Gastrocnemius medialis (tissue), 4 donors: ENCODE results near the gene PTH2R. TPM values are rescaled to one million over a fixed set of nuclear protein-coding genes. Genes with fewer than 3 reads are reported as not detected.

Source experiments
- ATAC-seq, 2 donors: fragments of 150-250 bp; one replicate each; pipeline ENCODE4 v1.9.1; 2016
- DNase-seq, 2 donors: peaks; one replicate each; pipeline ENCODE4 v3.0.0-alpha.2; 2019
- H3K27ac ChIP-seq, 4 donors: fragments of 200-600 bp; sonication (generic); 1 replicate in 1 of 4; 2 replicates in 3 of 4; pipeline ENCODE4 v1.5.1; 2016 to 2018; ENCODE audit warnings: mild to moderate bottlenecking in 2 of 4, moderate library complexity in 1 of 4
- H3K27me3 ChIP-seq, 3 donors: fragments of 200-600 bp; sonication (generic) in 2 of 3; 1 replicate in 1 of 3; 2 replicates in 2 of 3; pipeline versions ENCODE4 v1.5.1 to v1.6.0; 2016 to 2019; ENCODE audit warnings: mild to moderate bottlenecking in 1 of 3, moderate library complexity in 1 of 3
- H3K36me3 ChIP-seq, 2 donors: fragments of 200-600 bp; sonication (generic) in 1 of 2; one replicate each; pipeline ENCODE4 v1.5.1; 2017 to 2018
- H3K4me1 ChIP-seq, 2 donors: fragments of 200-600 bp; sonication (generic) in 1 of 2; one replicate each; pipeline ENCODE4 v1.5.1; 2016 to 2017; ENCODE audit warnings: mild to moderate bottlenecking in 2 of 2
- H3K4me3 ChIP-seq, 4 donors: fragments of 200-600 bp; sonication (generic) in 3 of 4; 1 replicate in 1 of 4; 2 replicates in 3 of 4; pipeline ENCODE4 v1.5.1; 2016 to 2019; ENCODE audit warnings: mild to moderate bottlenecking in 2 of 4
- H3K9me3 ChIP-seq, 3 donors: fragments of 200-600 bp; sonication (generic) in 2 of 3; 1 replicate in 1 of 3; 2 replicates in 2 of 3; pipeline ENCODE4 v1.5.1; 2016 to 2019
- POLR2A ChIP-seq, 2 donors: fragments of 450-650 bp; IDR thresholded peaks; one replicate each; pipeline ENCODE4 v1.6.1; 2017; ENCODE audit warnings: antibody characterized with exemption in 2 of 2, mild to moderate bottlenecking in 2 of 2, moderate library complexity in 2 of 2
- in situ Hi-C, 4 donors: fragments of 200-750 bp; cut with MboI; loops; one replicate each; pipeline versions ENCODE4 v1.15.0 to v1.8.0; 2017; ENCODE audit warnings: low sequenced_read_pairs in 4 of 4
- intact Hi-C: fragments of 100-400 bp; cut with DNase I; formaldehyde crosslinking; loops from one replicate; pipeline ENCODE4 v1.15.1; 2023; ENCODE audit warnings: low total_unique reads
- total RNA-seq, 4 donors: library from RNA; depleted of rRNA; stranded (reverse); fragments of >200 nt; gene quantifications; one replicate each; pipeline versions ENCODE4 v1.1.0 to v1.2.3, GENCODE V29; 2016
- TF ChIP-seq, protein P1 (sequence below), 5 experiments: fragments of 450-650 bp in 3 of 5; fragments of 200-600 bp in 2 of 5; sonication (generic) in 2 of 5; IDR thresholded peaks in 4 of 5; conservative IDR thresholded peaks in 1 of 5; 1 replicate in 4 of 5; 2 replicates in 1 of 5; pipeline ENCODE4 v1.5.1; 2016 to 2019; ENCODE audit warnings: antibody characterized with exemption in 5 of 5, mild to moderate bottlenecking in 3 of 5, moderate library complexity in 3 of 5

The PTH2R gene, protein sequence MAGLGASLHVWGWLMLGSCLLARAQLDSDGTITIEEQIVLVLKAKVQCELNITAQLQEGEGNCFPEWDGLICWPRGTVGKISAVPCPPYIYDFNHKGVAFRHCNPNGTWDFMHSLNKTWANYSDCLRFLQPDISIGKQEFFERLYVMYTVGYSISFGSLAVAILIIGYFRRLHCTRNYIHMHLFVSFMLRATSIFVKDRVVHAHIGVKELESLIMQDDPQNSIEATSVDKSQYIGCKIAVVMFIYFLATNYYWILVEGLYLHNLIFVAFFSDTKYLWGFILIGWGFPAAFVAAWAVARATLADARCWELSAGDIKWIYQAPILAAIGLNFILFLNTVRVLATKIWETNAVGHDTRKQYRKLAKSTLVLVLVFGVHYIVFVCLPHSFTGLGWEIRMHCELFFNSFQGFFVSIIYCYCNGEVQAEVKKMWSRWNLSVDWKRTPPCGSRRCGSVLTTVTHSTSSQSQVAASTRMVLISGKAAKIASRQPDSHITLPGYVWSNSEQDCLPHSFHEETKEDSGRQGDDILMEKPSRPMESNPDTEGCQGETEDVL
- not detected for total RNA-seq

DNA sequence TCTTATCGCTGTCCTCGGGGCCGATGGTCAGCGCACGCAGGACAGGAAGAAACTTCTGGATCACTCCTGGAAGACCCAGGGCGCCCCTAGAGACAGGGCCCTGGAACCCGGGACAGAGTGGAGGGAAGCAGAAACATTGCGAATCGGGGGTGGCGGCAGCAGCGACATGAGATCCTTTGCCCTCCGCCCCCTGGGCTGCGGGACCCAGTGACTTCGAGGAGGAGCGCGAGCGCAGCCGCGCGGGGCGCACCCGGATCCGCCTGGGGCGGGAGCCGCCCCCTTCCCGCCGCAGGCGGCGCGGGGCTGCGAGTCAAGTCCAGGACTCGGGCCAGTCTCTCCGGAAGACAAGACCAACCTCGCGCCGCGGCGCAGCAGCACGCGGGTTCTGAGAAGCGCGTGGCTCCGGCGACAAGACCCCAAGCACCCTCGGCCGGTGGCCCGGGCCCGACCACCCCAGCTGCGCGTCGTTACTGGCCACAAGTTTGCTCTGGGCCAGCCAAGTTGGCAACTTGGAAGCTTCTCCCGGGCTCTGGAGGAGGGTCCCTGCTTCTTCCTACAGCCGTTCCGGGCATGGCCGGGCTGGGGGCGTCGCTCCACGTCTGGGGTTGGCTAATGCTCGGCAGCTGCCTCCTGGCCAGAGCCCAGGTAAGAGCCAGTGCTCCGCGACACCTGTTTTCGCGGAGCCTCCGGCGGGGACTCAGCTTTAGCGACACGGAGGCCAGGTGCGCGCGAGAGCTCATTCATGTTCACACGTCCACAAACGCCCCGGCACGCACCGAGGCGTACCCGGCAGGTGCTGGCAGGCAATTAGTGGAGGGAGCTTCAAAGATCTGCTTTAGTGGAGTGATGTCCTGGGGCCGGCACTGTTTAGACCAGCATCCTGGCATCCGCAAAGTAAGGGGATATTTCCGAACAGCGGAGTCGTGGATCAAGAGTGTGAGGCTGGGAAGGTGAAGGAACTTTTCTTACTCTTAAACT, at the start of gene PTH2R:
Gene PTH2R, plus strand, starts transcription at position 319 of the 978 bp plus-strand sequence. Its CDS starts 252 bp downstream, at position 571.
- in situ Hi-C loops = no loop called here
- Histone ChIP-seq H3K4me3 (peak within 1 kb of the TSS in 3 of 4 donors; percentile 8 to 49 (median 13)), H3K9me3 (no peaks in the 10 kb centered on the region), H3K27me3 (peaks cover 20 to 38% (median 21%) of the 10 kb centered on the region in 3 donors), H3K4me1 (no peaks in the 10 kb centered on the region), H3K36me3 (no peaks in the 10 kb centered on the region), H3K27ac (no peak within 1 kb of the TSS)
- ATAC-seq (no peak), DNase-seq (no peak)
- no peak for TF ChIP-seq POLR2A (IDR thresholded peaks at IDR 0.05)
- TF ChIP-seq, protein P1, sequence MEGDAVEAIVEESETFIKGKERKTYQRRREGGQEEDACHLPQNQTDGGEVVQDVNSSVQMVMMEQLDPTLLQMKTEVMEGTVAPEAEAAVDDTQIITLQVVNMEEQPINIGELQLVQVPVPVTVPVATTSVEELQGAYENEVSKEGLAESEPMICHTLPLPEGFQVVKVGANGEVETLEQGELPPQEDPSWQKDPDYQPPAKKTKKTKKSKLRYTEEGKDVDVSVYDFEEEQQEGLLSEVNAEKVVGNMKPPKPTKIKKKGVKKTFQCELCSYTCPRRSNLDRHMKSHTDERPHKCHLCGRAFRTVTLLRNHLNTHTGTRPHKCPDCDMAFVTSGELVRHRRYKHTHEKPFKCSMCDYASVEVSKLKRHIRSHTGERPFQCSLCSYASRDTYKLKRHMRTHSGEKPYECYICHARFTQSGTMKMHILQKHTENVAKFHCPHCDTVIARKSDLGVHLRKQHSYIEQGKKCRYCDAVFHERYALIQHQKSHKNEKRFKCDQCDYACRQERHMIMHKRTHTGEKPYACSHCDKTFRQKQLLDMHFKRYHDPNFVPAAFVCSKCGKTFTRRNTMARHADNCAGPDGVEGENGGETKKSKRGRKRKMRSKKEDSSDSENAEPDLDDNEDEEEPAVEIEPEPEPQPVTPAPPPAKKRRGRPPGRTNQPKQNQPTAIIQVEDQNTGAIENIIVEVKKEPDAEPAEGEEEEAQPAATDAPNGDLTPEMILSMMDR (IDR thresholded peaks at IDR 0.05 in 4 of 5, conservative IDR thresholded peaks at IDR 0.05 in 1 of 5) = no peak
- intact Hi-C loops = no loop called here

DNA sequence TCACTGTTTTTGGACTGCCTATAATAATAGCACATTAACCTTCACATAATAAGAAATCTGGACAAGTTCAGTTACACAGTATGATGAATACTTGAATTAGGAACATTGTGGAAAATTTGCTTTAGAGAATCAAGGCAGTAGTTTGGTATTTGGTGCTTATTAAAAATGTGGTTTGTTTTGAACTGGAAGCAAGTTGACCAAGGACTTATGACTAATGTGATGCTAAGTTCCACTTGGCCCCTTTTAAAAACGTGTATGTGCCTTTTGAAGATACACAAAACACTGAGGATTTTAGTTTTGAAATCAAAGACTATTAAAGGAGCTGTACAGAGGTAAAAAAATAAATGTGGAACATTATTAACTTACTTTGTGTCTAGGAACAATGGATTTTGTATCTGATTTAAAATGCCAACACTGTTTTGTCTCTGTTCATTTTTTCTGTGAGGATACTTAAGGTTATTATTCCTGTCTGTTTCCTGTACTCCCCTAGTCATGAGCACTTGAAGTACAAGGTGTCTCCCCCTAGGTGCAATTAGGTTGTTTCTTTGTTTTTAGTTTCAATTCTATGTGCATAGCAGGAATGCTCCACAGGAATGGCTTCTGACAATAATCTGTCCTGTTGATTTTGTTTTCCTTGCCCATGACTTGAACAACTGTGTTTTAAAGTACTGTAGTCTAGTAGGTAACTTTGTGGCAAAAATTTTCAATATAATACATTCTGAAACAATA, 49.6 kb upstream of the PTH2R start:
- no peak overlapping the region for H3K4me3 ChIP-seq
- ATAC-seq = no peak
- H3K27ac ChIP-seq = no peak overlapping the region
- in situ Hi-C loops (no loop called here), intact Hi-C loops (no loop called here)
- H3K9me3 ChIP-seq = no peaks in the 10 kb centered on the region
- H3K4me1 ChIP-seq = no peaks in the 10 kb centered on the region
- H3K36me3 ChIP-seq = peaks cover 4 to 47% of the 10 kb centered on the region in 2 donors
- DNase-seq = no peak
- no peaks in the 10 kb centered on the region for H3K27me3 ChIP-seq
- TF ChIP-seq, protein P1 (IDR thresholded peaks at IDR 0.05 in 4 of 5, conservative IDR thresholded peaks at IDR 0.05 in 1 of 5) = no peak
- TF ChIP-seq POLR2A (IDR thresholded peaks at IDR 0.05) = no peak

DNA sequence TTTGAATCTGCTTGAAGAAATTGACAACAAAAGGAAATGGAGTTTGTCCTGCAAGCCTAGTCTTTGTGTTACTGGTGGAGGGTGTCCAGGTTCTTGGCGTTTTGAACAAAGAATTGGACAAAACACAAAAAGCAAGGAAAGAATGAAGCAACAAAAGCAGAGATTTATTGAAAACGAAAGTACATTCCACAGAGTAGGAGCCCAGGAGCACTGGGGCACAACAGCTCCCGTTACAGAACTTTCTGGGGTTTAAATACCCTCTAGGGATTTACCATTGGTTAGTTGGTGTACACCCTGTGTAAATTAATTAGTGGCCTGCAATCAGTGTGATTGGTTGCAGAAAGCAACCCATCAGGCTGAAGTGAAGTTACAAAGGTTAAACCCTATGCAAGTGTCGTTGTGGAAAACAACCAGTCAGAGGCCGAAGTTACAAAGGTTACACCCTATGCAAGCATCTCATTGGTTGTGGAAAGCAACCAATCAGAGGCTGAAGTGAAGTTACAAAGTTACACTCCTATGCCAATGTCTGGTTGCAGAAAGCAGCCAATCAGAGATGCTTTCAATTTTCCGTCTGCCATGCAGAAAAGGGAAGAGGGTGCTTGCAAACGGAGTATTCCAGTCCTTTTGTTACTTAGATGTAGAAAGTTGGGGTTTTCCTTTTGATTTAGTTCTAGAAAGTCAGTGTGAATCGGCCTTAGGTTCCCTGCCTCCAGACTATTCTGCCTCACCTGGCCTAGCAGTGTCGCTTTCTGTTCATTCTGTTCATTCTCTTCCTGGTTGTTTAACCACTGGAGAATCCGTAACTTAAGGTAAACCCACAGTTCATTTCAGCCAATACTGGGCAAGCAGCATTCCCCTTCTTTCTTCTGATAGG, 47.6 kb upstream of the PTH2R start:
- Histone ChIP-seq H3K27me3 (no peaks in the 10 kb centered on the region), H3K36me3 (peaks cover 4 to 27% of the 10 kb centered on the region in 2 donors), H3K27ac (no peak overlapping the region), H3K4me3 (no peak overlapping the region), H3K9me3 (no peaks in the 10 kb centered on the region), H3K4me1 (no peaks in the 10 kb centered on the region)
- DNase-seq = no peak
- in situ Hi-C loops (no loop called here), intact Hi-C loops (no loop called here)
- TF ChIP-seq, protein P1 (IDR thresholded peaks at IDR 0.05 in 4 of 5, conservative IDR thresholded peaks at IDR 0.05 in 1 of 5) = no peak
- TF ChIP-seq POLR2A (IDR thresholded peaks at IDR 0.05) = no peak
- no peak for ATAC-seq
